Type B pancreatic cell (in vitro differentiated cells): ENCODE data around the gene CACNA1S. TPM values are rescaled to one million over a fixed set of nuclear protein-coding genes. Genes with fewer than 3 reads are reported as not detected.

ENCODE experiments used
- DNase-seq: peaks from one replicate; pipeline ENCODE4 v3.0.0; 2021; ENCODE audit warnings: mixed read lengths; ENCODE audit not compliant: unreplicated experiment; ENCODE audit errors: extremely low spot score
- H3K27ac Mint-ChIP-seq: 2 replicates; pipeline ENCODE4 v1.8.0; 2021; ENCODE audit warnings: mild to moderate bottlenecking, mixed read lengths
- H3K27me3 Mint-ChIP-seq: 2 replicates; pipeline ENCODE4 v1.8.0; 2021; ENCODE audit warnings: mixed read lengths
- H3K36me3 Mint-ChIP-seq: 2 replicates; pipeline ENCODE4 v1.8.0; 2021; ENCODE audit warnings: mixed read lengths
- H3K4me1 Mint-ChIP-seq: one replicate; pipeline ENCODE4 v1.8.0; 2021; ENCODE audit warnings: mixed read lengths; ENCODE audit not compliant: unreplicated experiment
- H3K4me3 Mint-ChIP-seq: 2 replicates; pipeline ENCODE4 v1.8.0; 2021; ENCODE audit warnings: mild to moderate bottlenecking, mixed read lengths
- H3K9me3 Mint-ChIP-seq: 2 replicates; pipeline ENCODE4 v1.8.0; 2021; ENCODE audit warnings: mixed read lengths
- total RNA-seq: library from RNA; stranded (reverse); gene quantifications from 2 replicates; pipeline ENCODE4 v1.2.1, GENCODE V29; 2021; ENCODE audit warnings: low replicate concordance
- TF ChIP-seq, protein P1 (sequence below): fragments of 200-600 bp; sonication (generic); conservative IDR thresholded peaks from 2 replicates; pipeline ENCODE4 v1.5.0; 2021; ENCODE audit warnings: antibody characterized with exemption, mild to moderate bottlenecking

Gene CACNA1S
- total RNA-seq, 1 donor from 2014 or later, result 0.12 TPM

DNA sequence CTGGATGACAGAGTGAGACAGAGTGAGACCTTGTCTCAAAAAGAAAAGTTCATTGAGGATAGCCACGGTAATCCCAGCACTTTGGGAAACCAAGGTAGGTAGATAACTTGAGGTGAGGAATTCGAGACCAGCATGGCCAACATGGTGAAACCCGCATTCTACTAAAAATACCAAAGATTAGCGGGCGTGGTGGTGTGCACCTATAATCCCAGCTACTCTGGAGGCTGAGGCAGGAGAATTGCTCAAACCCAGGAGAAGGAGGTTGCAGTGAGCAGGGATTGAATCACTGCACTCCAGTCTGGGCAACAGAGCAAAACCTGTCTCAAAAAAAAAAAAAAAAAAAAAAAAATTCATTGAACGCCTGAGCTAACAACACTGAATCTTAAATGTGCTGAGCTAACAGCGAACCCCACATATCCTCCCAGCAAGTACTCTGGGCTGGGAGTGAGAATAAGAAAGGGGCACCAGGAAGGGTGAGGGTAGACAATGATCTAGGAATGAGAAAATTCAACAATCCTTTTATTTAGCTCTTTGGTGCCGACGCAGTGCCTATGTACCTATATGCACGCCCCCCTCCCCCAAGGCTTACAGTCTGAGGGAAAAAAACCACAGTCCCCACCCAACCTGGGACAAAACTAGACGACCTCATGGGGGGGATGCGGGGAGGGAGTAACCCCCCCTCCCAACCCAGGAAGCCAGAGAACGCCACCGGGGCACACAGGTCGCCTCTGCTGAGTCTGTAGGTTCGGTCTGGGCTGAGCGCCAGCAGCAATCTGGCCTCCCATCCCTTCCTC lies 1.4 kb upstream of the CACNA1S start:
- TF ChIP-seq, protein P1, sequence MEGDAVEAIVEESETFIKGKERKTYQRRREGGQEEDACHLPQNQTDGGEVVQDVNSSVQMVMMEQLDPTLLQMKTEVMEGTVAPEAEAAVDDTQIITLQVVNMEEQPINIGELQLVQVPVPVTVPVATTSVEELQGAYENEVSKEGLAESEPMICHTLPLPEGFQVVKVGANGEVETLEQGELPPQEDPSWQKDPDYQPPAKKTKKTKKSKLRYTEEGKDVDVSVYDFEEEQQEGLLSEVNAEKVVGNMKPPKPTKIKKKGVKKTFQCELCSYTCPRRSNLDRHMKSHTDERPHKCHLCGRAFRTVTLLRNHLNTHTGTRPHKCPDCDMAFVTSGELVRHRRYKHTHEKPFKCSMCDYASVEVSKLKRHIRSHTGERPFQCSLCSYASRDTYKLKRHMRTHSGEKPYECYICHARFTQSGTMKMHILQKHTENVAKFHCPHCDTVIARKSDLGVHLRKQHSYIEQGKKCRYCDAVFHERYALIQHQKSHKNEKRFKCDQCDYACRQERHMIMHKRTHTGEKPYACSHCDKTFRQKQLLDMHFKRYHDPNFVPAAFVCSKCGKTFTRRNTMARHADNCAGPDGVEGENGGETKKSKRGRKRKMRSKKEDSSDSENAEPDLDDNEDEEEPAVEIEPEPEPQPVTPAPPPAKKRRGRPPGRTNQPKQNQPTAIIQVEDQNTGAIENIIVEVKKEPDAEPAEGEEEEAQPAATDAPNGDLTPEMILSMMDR, result no peak
- Mint-ChIP-seq H3K27me3 (peaks cover 39% of the 10 kb centered on the region), H3K27ac (no peak overlapping the region), H3K4me3 (peak overlapping the region; percentile 91), H3K36me3 (no peaks in the 10 kb centered on the region), H3K4me1 (peaks cover 2% of the 10 kb centered on the region), H3K9me3 (no peaks in the 10 kb centered on the region)
- DNase-seq, result no peak

DNA sequence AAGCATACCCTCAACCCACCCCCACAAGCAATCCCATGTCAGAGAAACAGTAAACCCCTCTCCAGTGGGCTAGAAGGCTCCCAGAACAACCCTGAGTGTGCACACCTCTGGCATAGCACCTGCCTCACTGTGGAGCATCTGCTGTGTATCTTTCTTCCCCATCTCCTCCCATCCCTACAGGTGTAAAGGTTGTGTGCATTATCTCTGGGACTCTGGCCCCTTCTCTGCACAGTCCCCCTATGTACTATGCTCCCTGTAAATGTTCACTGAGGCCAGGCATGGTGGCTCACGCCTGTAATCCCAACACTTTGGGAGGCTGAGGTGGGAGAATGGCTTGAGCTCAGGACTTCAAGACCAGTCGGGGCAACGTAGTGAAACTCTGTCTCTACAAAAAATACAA lies 700 bp upstream of the CACNA1S start:
- Mint-ChIP-seq H3K27me3 (peaks cover 37% of the 10 kb centered on the region), H3K36me3 (no peaks in the 10 kb centered on the region), H3K4me1 (peaks cover 6% of the 10 kb centered on the region), H3K9me3 (no peaks in the 10 kb centered on the region), H3K4me3 (peak overlapping the region; percentile 55), H3K27ac (no peak overlapping the region)
- TF ChIP-seq, protein P1, result no peak
- no peak for DNase-seq

DNA sequence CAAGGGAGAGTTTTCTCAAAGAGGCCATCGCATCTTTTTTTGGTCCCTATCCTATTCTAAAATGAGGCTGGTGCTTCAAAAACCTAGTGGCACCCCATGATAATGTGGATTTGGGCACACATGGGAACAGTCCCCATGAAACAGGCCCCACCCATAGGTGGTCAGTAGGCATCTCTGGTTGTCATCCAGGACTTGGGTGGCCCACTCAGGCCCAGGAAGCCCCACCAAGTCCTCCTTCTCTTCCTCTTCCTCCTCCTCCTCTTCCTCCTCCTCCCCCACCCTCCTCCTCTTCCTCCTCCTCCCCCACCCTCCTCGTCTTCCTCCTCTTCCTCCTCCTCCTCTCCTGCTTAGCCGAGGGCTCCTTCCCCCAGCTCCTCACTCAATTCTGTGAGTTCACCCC lies 554 bp downstream of the CACNA1S start:
- Mint-ChIP-seq H3K4me1 (peaks cover 6% of the 10 kb centered on the region), H3K4me3 (no peak overlapping the region), H3K36me3 (no peaks in the 10 kb centered on the region), H3K9me3 (no peaks in the 10 kb centered on the region), H3K27me3 (peaks cover 28% of the 10 kb centered on the region), H3K27ac (peak overlapping the region; percentile 52)
- no peak for DNase-seq
- TF ChIP-seq, protein P1, result no peak

DNA sequence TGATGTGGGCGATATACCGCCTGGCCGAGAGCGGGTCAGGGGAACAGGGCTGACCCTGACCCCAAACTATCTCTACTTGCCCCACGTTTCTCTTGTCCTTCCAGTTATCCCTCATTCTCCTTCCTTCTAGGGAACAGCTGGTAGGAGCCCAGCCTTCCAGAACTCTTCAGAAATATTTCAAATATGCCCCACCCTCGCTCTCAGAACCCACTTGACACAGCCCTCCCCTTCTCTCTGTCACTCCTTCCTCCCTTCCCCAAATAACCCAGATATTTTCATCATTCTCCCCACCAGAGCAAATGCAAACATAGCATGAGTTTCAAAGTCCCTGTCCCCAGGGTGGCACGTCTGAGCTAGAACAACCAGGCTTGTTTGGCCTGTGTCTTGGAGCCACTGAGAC lies 1.1 kb downstream of the CACNA1S start:
- H3K27ac Mint-ChIP-seq, result peak overlapping the region; percentile 52
- no peak for DNase-seq
- peaks cover 23% of the 10 kb centered on the region for H3K27me3 Mint-ChIP-seq
- TF ChIP-seq, protein P1, result no peak
- no peaks in the 10 kb centered on the region for H3K9me3 Mint-ChIP-seq
- H3K36me3 Mint-ChIP-seq, result no peaks in the 10 kb centered on the region
- peaks cover 6% of the 10 kb centered on the region for H3K4me1 Mint-ChIP-seq
- H3K4me3 Mint-ChIP-seq, result no peak overlapping the region

DNA sequence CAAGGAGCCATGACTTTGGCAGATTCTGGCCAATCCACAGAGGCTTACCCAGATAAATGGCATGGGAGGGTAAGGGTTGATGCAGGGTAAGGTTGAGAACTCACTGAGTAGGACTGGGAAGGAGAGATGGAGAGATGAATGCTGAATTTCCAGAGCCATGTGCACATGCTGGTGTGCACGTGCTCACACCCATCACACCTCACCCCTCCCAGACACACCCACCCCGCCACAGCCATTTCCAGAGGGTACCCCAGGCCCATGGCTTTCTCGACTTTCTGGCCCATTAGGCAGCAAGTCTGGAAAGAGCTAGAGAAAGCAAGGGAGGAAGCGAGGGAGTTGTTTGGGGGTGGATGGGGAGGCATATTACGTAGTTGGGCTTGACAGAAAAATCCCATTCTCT lies 1.6 kb downstream of the CACNA1S start:
- H3K27ac Mint-ChIP-seq, result peak overlapping the region; percentile 52
- TF ChIP-seq, protein P1, result no peak
- H3K27me3 Mint-ChIP-seq, result peaks cover 17% of the 10 kb centered on the region
- no peaks in the 10 kb centered on the region for H3K36me3 Mint-ChIP-seq
- no peak for DNase-seq
- peaks cover 6% of the 10 kb centered on the region for H3K4me1 Mint-ChIP-seq
- no peak overlapping the region for H3K4me3 Mint-ChIP-seq
- H3K9me3 Mint-ChIP-seq, result no peaks in the 10 kb centered on the region
